Body of pancreas (tissue), 4 donors: ENCODE results near the gene DZIP1. TPM values are rescaled to one million over a fixed set of nuclear protein-coding genes. Genes with fewer than 3 reads are reported as not detected.
A peak's percentile ranks its signal among the peaks of the same experiment; 100 is the strongest.
"Not testable (repeated sequence)": the region's sequence is repeated elsewhere in the genome, so short reads cannot be mapped to it uniquely, and the experiment has no call there.

ENCODE experiments used
- ATAC-seq: fragments of 150-250 bp; one replicate; pipeline ENCODE4 v1.9.1; 2016
- DNase-seq, 4 donors: peaks; one replicate each; pipeline ENCODE4 v3.0.0-alpha.2; 2019
- H3K27ac ChIP-seq, 4 donors: fragments of 200-600 bp; sonication (generic); 1 replicate in 3 of 4; 2 replicates in 1 of 4; pipeline versions ENCODE4 v1.5.1 to v1.6.1; 2016 to 2019; ENCODE audit warnings: mild to moderate bottlenecking in 1 of 4, mixed read lengths in 1 of 4, moderate library complexity in 1 of 4
- H3K27me3 ChIP-seq, 2 donors: fragments of 200-600 bp; sonication (generic); one replicate each; pipeline ENCODE4 v1.6.0; 2016; ENCODE audit warnings: mild to moderate bottlenecking in 1 of 2
- H3K36me3 ChIP-seq, 2 donors: fragments of 200-600 bp; sonication (generic); replicated peaks in 1 of 2; 2 replicates each; pipeline ENCODE4 v1.5.1; 2016; ENCODE audit warnings: low read depth in 2 of 2; ENCODE audit not compliant: insufficient read depth in 1 of 2
- H3K4me1 ChIP-seq: fragments of 200-600 bp; sonication (generic); one replicate; pipeline ENCODE4 v1.6.0; 2016
- H3K4me3 ChIP-seq, 2 donors: fragments of 200-600 bp; sonication (generic); 1 replicate in 1 of 2; 2 replicates in 1 of 2; pipeline ENCODE4 v1.5.1; 2016 to 2019
- H3K9me3 ChIP-seq, 3 donors: fragments of 200-600 bp; sonication (generic); 1 replicate in 2 of 3; 2 replicates in 1 of 3; pipeline ENCODE4 v1.5.1; 2016
- POLR2A ChIP-seq, 3 donors: fragments of 450-650 bp; IDR thresholded peaks; one replicate each; pipeline ENCODE4 v1.6.1; 2016; ENCODE audit warnings: antibody characterized with exemption in 3 of 3, mild to moderate bottlenecking in 2 of 3
- WGBS, 2 donors: methylation state at CpG; one replicate each; pipeline ENCODE4 v1.1.5; 2017; 5-methylcytosine and 5-hydroxymethylcytosine counted together
- intact Hi-C: fragments of 100-400 bp; cut with DNase I; formaldehyde crosslinking; loops from one replicate; pipeline ENCODE4 v1.15.1; 2023
- total RNA-seq, 2 donors: library from RNA; depleted of rRNA; stranded (reverse); fragments of >200 nt; gene quantifications; one replicate each; pipeline ENCODE4 v1.1.0, GENCODE V29; 2016
- TF ChIP-seq, protein P1 (sequence below), 7 experiments: fragments of 450-650 bp in 4 of 7; fragments of 200-600 bp in 3 of 7; sonication (generic) in 3 of 7; IDR thresholded peaks; one replicate each; pipeline ENCODE4 v1.5.1; 2016 to 2019; ENCODE audit warnings: antibody characterized with exemption in 7 of 7

DZIP1 gene
- total RNA-seq, 2 donors from 2014 or later, result 17.5 to 42.0 TPM

GRCh38 chr13:95671597-95671996 is 27.1 kb upstream of the DZIP1 start:
- Histone ChIP-seq H3K4me1 (peaks cover 23% of the 10 kb centered on the region), H3K4me3 (no peak overlapping the region), H3K36me3 (no peaks in the 10 kb centered on the region), H3K27ac (no peak overlapping the region), H3K9me3 (peaks cover 0 to 53% (median 0%) of the 10 kb centered on the region in 3 donors), H3K27me3 (no peaks in the 10 kb centered on the region)
- no peak for TF ChIP-seq POLR2A (IDR thresholded peaks at IDR 0.05)
- TF ChIP-seq, protein P1, sequence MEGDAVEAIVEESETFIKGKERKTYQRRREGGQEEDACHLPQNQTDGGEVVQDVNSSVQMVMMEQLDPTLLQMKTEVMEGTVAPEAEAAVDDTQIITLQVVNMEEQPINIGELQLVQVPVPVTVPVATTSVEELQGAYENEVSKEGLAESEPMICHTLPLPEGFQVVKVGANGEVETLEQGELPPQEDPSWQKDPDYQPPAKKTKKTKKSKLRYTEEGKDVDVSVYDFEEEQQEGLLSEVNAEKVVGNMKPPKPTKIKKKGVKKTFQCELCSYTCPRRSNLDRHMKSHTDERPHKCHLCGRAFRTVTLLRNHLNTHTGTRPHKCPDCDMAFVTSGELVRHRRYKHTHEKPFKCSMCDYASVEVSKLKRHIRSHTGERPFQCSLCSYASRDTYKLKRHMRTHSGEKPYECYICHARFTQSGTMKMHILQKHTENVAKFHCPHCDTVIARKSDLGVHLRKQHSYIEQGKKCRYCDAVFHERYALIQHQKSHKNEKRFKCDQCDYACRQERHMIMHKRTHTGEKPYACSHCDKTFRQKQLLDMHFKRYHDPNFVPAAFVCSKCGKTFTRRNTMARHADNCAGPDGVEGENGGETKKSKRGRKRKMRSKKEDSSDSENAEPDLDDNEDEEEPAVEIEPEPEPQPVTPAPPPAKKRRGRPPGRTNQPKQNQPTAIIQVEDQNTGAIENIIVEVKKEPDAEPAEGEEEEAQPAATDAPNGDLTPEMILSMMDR (IDR thresholded peaks at IDR 0.05), result no peak
- intact Hi-C loops, result no loop called here
- DNase-seq (no peak), ATAC-seq (no peak)
- WGBS, 2 donors, result 88 to 94% methylated on average over 3 to 4 of the region's 5 CpGs

GRCh38 chr13:95667235-95667634 is 22.7 kb upstream of the DZIP1 start:
- H3K4me3 ChIP-seq, ATAC-seq, H3K27ac ChIP-seq, H3K27me3 ChIP-seq, H3K4me1 ChIP-seq, DNase-seq, H3K36me3 ChIP-seq, intact Hi-C loops: not testable (repeated sequence)
- H3K9me3 ChIP-seq, result peaks cover 0 to 62% (median 0%) of the 10 kb centered on the region in 3 donors

GRCh38 chr13:95660981-95661581 is 16.6 kb upstream of the DZIP1 start:
- no peaks in the 10 kb centered on the region for H3K27me3 ChIP-seq
- H3K36me3 ChIP-seq, result no peaks in the 10 kb centered on the region
- no peak overlapping the region for H3K27ac ChIP-seq
- ATAC-seq, result peak; percentile 42
- DNase-seq, result peak in 3 of 4 donors; percentile 35 to 59 (median 37)
- no peak for TF ChIP-seq POLR2A (IDR thresholded peaks at IDR 0.05)
- TF ChIP-seq, protein P1 (IDR thresholded peaks at IDR 0.05), result peak in 6 of 7 experiments; percentile 26 to 68 (median 62)
- H3K9me3 ChIP-seq, result peaks cover 0 to 4% (median 0%) of the 10 kb centered on the region in 3 donors
- H3K4me3 ChIP-seq, result no peak overlapping the region
- intact Hi-C loops, result no loop called here
- H3K4me1 ChIP-seq, result no peaks in the 10 kb centered on the region

DNA sequence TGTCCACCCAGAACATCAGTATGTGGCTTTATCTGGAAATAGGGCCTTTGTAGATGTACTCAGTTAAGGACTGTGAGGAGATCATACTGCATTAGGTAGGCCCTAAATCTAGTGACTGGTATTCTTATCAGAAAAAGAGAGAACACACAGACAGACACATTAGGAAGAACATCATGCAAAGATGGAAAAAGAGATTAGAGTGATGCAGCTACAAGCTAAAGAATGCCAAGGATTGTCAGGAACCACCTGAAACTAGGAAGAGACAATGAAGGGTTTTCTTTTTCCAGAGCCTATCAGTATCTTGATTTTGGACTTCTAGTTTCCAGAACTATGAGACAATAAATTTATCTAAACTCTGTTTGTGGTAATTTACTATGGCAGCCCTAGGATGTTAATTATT is 15.0 kb upstream of the DZIP1 start:
- DNase-seq, result no peak
- Histone ChIP-seq H3K4me1 (no peaks in the 10 kb centered on the region), H3K36me3 (no peaks in the 10 kb centered on the region), H3K27me3 (no peaks in the 10 kb centered on the region), H3K4me3 (no peak overlapping the region), H3K9me3 (no peaks in the 10 kb centered on the region), H3K27ac (no peak overlapping the region)
- TF ChIP-seq, protein P1 (IDR thresholded peaks at IDR 0.05), result no peak
- no peak for TF ChIP-seq POLR2A (IDR thresholded peaks at IDR 0.05)
- intact Hi-C loops, result no loop called here
- ATAC-seq, result no peak

GRCh38 chr13:95656386-95657015 is 12.0 kb upstream of the DZIP1 start:
- no peak for TF ChIP-seq POLR2A (IDR thresholded peaks at IDR 0.05)
- TF ChIP-seq, protein P1 (IDR thresholded peaks at IDR 0.05), result no peak
- Histone ChIP-seq H3K4me3 (no peak overlapping the region), H3K27ac (no peak overlapping the region), H3K4me1 (no peaks in the 10 kb centered on the region), H3K9me3 (no peaks in the 10 kb centered on the region), H3K27me3 (no peaks in the 10 kb centered on the region), H3K36me3 (no peaks in the 10 kb centered on the region)
- 72 to 76% methylated on average over 3 of the region's 3 CpGs for WGBS, 2 donors
- no peak for DNase-seq
- intact Hi-C loops, result no loop called here
- ATAC-seq, result no peak
